GM10266 (cell line): ENCODE results near the gene AFAP1L1.

Experiments used
- DNase-seq: peaks from one replicate; pipeline ENCODE4 v3.0.0; 2012; ENCODE audit errors: extremely low spot score
- CTCF ChIP-seq: IDR thresholded peaks from 2 replicates; pipeline ENCODE4 v1.5.1; 2012; ENCODE audit warnings: mild to moderate bottlenecking, low read depth; ENCODE audit not compliant: control insufficient read depth, insufficient read depth; ENCODE audit errors: missing control alignments

The AFAP1L1 gene

GRCh38 chr5:149294872-149295829, 23.5 kb downstream of the AFAP1L1 start:
- no peak for TF ChIP-seq CTCF

GRCh38 chr5:149297340-149298025, 25.8 kb downstream of the AFAP1L1 start:
- TF ChIP-seq CTCF, result no peak
- DNase-seq, result no peak

More at GRCh38 chr5:149294872-149295829, 23.5 kb downstream of the AFAP1L1 start:
- no peak for DNase-seq

GRCh38 chr5:149298163-149298562, 26.5 kb downstream of the AFAP1L1 start:
- no peak for DNase-seq
- no peak for TF ChIP-seq CTCF

DNA sequence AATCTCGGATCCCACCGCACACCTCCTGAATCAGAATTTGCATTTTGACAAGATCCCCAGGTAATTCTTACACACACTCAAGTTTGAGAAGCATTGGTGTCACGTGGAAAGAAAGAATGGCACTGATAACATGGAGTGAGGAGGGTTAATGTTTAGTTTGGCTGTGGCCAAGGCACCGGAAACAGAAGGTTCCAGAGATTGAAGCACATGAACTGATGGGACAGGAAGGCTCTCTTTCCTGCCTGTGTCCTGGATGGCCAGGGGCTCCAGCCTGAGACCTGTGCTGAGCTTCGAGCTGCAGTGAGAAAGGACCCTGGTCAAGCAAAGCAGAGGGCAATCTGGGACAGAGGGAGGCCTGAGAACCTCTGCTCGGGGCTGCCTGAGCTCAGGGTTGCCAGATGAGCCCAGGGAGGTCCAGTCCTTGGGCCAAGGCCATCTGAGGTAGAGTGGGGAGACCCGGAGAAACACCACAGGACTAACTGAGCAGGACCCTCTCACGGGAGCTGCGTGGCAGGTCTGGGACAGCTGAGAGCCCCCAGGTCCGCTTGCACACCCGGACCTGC, 27.3 kb downstream of the AFAP1L1 start:
- DNase-seq, result no peak
- TF ChIP-seq CTCF, result no peak

DNA sequence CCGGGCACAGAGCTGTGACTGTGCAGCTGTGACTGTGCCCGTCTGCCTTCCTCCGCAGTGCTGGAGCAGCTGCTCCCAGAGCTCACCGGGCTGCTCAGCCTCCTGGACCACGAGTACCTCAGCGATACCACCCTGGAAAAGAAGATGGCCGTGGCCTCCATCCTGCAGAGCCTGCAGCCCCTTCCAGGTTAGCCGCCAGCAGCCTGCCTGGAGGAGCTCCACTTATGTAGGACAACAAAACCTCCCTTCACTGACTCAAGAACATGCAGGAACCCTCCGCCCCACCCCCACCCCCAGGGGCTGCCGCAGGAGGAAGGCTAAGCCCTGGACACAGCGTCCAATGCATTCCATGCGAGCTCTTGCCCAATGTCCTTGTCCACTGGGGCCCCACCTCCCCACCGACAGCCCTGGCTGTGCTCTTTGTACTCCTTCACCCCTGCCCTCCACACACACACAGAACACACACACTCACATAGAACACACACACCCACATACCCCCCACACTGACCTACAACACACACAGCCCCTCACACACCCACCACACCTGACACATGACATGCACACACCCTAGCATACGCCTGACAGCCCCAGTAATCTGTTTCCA, 27.9 kb downstream of the AFAP1L1 start:
- DNase-seq, result no peak
- no peak for TF ChIP-seq CTCF

DNA sequence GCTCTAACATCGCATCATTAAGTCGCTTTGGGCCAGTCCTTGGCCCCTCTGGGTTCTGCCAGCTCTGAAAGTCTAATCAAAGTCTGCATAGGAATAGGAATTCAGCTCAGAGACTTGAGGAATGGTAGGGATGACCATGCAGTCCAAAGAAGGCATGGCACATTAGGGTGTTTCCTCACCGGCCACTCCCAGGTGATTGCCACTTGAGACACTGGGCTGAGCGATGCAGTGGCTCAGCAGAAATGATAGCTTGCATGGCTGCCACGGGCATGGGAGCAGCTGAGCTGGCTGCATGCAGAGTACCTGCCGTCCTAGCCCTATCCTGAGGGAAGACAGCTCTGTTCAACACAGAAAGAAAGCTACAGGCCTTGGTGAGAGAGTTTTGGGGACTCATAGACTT, 28.8 kb downstream of the AFAP1L1 start:
- no peak for TF ChIP-seq CTCF
- no peak for DNase-seq
